C4-2B (cell line): Measurements from ENCODE around the gene CRACDL.

ENCODE experiments used
- ZFX ChIP-seq: fragments of 450-650 bp; IDR thresholded peaks from 2 replicates; pipeline ENCODE4 v1.6.1; 2017
- TF ChIP-seq, protein P1 (sequence below): fragments of 450-650 bp; conservative IDR thresholded peaks from 2 replicates; pipeline ENCODE4 v1.5.1; 2017; ENCODE audit warnings: mild to moderate bottlenecking

DNA sequence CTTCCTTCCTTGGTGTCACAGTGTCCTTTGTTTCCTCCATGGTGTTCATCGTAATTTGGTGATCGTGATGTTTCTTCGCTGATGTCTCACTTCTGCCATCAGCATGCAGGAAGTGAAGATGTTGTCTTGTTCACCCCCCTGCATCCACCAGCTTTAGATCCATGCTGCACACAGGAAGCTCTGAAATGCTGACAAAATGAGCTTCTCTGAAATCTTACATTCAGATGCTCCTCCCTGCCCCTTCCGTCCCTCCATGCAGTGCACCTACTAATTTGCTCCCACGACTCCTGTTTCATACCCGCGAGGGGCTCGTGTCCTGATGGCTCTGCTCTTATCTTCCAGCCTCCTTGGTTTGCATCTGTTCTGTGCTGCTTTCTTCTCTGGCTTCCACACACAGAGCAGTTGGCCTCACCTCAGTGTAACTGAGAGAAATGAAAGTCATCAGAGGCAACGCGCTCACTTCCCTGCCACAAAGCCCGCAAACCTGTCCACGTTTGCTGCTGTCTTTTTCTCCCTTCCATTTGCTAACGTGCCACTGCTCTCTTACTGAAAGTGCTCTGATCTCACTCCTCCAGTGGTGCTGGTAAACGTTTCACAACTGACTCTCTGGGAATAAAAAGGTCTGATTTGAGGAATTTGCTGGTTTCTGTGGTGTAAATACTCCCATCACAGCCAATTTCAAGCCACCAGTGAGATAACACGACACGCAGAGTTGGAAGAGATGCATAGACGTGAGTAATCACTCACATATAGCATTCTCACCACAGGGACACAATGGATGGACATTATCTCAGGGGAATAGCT, 164.1 kb downstream of the CRACDL start:
- TF ChIP-seq, protein P1, sequence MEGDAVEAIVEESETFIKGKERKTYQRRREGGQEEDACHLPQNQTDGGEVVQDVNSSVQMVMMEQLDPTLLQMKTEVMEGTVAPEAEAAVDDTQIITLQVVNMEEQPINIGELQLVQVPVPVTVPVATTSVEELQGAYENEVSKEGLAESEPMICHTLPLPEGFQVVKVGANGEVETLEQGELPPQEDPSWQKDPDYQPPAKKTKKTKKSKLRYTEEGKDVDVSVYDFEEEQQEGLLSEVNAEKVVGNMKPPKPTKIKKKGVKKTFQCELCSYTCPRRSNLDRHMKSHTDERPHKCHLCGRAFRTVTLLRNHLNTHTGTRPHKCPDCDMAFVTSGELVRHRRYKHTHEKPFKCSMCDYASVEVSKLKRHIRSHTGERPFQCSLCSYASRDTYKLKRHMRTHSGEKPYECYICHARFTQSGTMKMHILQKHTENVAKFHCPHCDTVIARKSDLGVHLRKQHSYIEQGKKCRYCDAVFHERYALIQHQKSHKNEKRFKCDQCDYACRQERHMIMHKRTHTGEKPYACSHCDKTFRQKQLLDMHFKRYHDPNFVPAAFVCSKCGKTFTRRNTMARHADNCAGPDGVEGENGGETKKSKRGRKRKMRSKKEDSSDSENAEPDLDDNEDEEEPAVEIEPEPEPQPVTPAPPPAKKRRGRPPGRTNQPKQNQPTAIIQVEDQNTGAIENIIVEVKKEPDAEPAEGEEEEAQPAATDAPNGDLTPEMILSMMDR = no peak
- TF ChIP-seq ZFX = no peak
